ENCODE data around the gene ANTXR1.

ANTXR1 gene

GRCh38 chr2:69124343-69124742 lies 111.4 kb downstream of the ANTXR1 start:
- no peak for TF ChIP-seq EZH2phosphoT487 (IDR thresholded peaks at IDR 0.05; ENCODE audit: low read depth)
- Histone ChIP-seq H3K4me3 (ENCODE audit: low read length) (no peak overlapping the region), H3K27me3 (ENCODE audit: low read depth, low read length) (peaks cover 14% of the 10 kb centered on the region; the same call in 1 of the 2 replicates), H3K9ac (ENCODE audit: low read length) (no peak overlapping the region), H3K4me2 (ENCODE audit: low read length) (no peak overlapping the region), H2AFZ (ENCODE audit: low read depth, low read length) (no peak overlapping the region), H3K4me1 (ENCODE audit: low read length) (no peaks in the 10 kb centered on the region), H3K9me3 (ENCODE audit: insufficient read depth, low read length) (no peaks in the 10 kb centered on the region), H4K20me1 (ENCODE audit: insufficient read depth, low read length) (no peaks in the 10 kb centered on the region), H3K36me3 (replicated peaks; ENCODE audit: low read depth, low read length) (no peaks in the 10 kb centered on the region), H3K79me2 (ENCODE audit: low read length) (no peaks in the 10 kb centered on the region), H3K27ac (ENCODE audit: low read length) (no peak overlapping the region)

DNA sequence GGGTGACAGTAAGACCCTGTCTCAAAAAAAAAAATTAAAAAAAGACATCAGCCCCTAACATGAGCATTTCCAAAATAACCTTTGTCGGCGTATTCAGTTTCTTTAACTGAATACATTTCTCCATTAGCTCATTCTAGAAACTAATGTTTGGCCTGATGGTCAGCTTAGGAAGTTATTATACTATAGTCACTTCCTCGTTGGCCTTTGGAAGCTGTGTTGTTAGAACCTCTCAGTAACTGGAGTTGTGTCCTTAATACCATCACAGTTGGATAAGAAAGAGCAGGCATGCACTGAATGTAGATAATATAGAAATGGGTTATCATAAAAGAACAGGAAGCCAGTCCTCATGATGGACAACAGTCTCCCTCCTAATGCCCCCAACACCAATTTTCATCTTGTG lies 112.8 kb downstream of the ANTXR1 start:
- TF ChIP-seq, protein P1, sequence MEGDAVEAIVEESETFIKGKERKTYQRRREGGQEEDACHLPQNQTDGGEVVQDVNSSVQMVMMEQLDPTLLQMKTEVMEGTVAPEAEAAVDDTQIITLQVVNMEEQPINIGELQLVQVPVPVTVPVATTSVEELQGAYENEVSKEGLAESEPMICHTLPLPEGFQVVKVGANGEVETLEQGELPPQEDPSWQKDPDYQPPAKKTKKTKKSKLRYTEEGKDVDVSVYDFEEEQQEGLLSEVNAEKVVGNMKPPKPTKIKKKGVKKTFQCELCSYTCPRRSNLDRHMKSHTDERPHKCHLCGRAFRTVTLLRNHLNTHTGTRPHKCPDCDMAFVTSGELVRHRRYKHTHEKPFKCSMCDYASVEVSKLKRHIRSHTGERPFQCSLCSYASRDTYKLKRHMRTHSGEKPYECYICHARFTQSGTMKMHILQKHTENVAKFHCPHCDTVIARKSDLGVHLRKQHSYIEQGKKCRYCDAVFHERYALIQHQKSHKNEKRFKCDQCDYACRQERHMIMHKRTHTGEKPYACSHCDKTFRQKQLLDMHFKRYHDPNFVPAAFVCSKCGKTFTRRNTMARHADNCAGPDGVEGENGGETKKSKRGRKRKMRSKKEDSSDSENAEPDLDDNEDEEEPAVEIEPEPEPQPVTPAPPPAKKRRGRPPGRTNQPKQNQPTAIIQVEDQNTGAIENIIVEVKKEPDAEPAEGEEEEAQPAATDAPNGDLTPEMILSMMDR (IDR thresholded peaks at IDR 0.05; ENCODE audit: low read depth, low read length): no peak
- no peak for TF ChIP-seq EZH2phosphoT487 (IDR thresholded peaks at IDR 0.05; ENCODE audit: low read depth)
- H3K4me3 ChIP-seq (ENCODE audit: low read length): no peak overlapping the region
- H3K4me2 ChIP-seq (ENCODE audit: low read length): no peak overlapping the region
- H3K27me3 ChIP-seq (ENCODE audit: low read depth, low read length): peaks cover 18% of the 10 kb centered on the region; the same call in 1 of the 2 replicates
- no peak overlapping the region for H2AFZ ChIP-seq (ENCODE audit: low read depth, low read length)
- H4K20me1 ChIP-seq (ENCODE audit: insufficient read depth, low read length): no peaks in the 10 kb centered on the region
- H3K79me2 ChIP-seq (ENCODE audit: low read length): no peaks in the 10 kb centered on the region
- H3K9ac ChIP-seq (ENCODE audit: low read length): no peak overlapping the region
- no peak overlapping the region for H3K27ac ChIP-seq (ENCODE audit: low read length)
- H3K9me3 ChIP-seq (ENCODE audit: insufficient read depth, low read length): no peaks in the 10 kb centered on the region
- no peaks in the 10 kb centered on the region for H3K36me3 ChIP-seq (replicated peaks; ENCODE audit: low read depth, low read length)
- no peaks in the 10 kb centered on the region for H3K4me1 ChIP-seq (ENCODE audit: low read length)

DNA sequence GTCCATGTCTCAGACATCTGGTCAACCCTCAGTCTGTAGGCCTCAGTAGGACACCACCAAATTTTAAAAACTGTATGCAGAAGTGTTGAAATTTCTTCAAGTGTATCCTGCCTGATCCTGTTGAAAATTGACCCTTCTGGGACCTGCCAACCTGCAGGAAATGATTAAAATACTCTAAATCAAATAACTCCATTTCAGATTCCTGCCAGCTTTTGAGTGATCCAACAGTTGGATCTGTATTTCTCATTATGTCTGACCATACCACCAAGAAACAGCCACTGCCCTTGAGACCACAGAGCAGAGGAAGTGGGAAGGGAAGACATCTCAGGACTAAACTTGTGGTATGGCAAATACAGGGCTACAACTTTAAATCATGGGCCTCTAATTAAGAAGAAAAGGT lies 113.4 kb downstream of the ANTXR1 start:
- Histone ChIP-seq H3K4me1 (ENCODE audit: low read length) (no peaks in the 10 kb centered on the region), H4K20me1 (ENCODE audit: insufficient read depth, low read length) (no peaks in the 10 kb centered on the region), H3K27ac (ENCODE audit: low read length) (no peak overlapping the region), H3K9ac (ENCODE audit: low read length) (no peak overlapping the region), H3K27me3 (ENCODE audit: low read depth, low read length) (peaks cover 18% of the 10 kb centered on the region; the same call in 1 of the 2 replicates), H3K4me2 (ENCODE audit: low read length) (no peak overlapping the region), H3K79me2 (ENCODE audit: low read length) (no peaks in the 10 kb centered on the region), H2AFZ (ENCODE audit: low read depth, low read length) (no peak overlapping the region), H3K9me3 (ENCODE audit: insufficient read depth, low read length) (no peaks in the 10 kb centered on the region), H3K36me3 (replicated peaks; ENCODE audit: low read depth, low read length) (no peaks in the 10 kb centered on the region), H3K4me3 (ENCODE audit: low read length) (no peak overlapping the region)
- no peak for TF ChIP-seq EZH2phosphoT487 (IDR thresholded peaks at IDR 0.05; ENCODE audit: low read depth)
- TF ChIP-seq, protein P1 (IDR thresholded peaks at IDR 0.05; ENCODE audit: low read depth, low read length): no peak

DNA sequence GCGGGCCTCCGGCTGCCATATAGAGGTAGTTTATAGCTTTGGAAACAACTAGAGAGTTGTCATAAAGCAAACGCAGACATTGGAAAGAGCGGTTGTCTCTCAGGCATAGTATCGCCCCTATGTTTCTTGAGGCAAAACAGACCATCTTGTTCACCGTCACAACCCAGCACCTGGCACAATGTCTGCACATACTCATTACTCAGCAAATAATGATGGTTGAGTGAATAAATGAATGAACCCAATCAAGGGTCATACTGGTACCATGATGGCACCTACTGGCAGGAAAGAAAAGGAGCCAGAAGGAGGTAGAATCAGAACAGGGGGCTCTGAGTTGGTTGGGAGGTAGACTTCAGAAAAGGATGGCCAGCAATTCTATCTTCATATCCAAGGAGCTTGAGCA lies 118.5 kb downstream of the ANTXR1 start:
- H3K36me3 ChIP-seq (replicated peaks; ENCODE audit: low read depth, low read length): no peaks in the 10 kb centered on the region
- H3K4me1 ChIP-seq (ENCODE audit: low read length): no peaks in the 10 kb centered on the region
- no peak overlapping the region for H3K9ac ChIP-seq (ENCODE audit: low read length)
- no peaks in the 10 kb centered on the region for H4K20me1 ChIP-seq (ENCODE audit: insufficient read depth, low read length)
- peaks cover 7% of the 10 kb centered on the region; the same call in 1 of the 2 replicates for H3K27me3 ChIP-seq (ENCODE audit: low read depth, low read length)
- no peak overlapping the region for H3K27ac ChIP-seq (ENCODE audit: low read length)
- H3K4me2 ChIP-seq (ENCODE audit: low read length): no peak overlapping the region
- TF ChIP-seq, protein P1 (IDR thresholded peaks at IDR 0.05; ENCODE audit: low read depth, low read length): no peak
- TF ChIP-seq EZH2phosphoT487 (IDR thresholded peaks at IDR 0.05; ENCODE audit: low read depth): no peak
- H3K79me2 ChIP-seq (ENCODE audit: low read length): no peaks in the 10 kb centered on the region
- H2AFZ ChIP-seq (ENCODE audit: low read depth, low read length): no peak overlapping the region
- H3K4me3 ChIP-seq (ENCODE audit: low read length): no peak overlapping the region
- no peaks in the 10 kb centered on the region for H3K9me3 ChIP-seq (ENCODE audit: insufficient read depth, low read length)
